ENCODE data around the gene PLEKHG4.

PLEKHG4 gene

DNA sequence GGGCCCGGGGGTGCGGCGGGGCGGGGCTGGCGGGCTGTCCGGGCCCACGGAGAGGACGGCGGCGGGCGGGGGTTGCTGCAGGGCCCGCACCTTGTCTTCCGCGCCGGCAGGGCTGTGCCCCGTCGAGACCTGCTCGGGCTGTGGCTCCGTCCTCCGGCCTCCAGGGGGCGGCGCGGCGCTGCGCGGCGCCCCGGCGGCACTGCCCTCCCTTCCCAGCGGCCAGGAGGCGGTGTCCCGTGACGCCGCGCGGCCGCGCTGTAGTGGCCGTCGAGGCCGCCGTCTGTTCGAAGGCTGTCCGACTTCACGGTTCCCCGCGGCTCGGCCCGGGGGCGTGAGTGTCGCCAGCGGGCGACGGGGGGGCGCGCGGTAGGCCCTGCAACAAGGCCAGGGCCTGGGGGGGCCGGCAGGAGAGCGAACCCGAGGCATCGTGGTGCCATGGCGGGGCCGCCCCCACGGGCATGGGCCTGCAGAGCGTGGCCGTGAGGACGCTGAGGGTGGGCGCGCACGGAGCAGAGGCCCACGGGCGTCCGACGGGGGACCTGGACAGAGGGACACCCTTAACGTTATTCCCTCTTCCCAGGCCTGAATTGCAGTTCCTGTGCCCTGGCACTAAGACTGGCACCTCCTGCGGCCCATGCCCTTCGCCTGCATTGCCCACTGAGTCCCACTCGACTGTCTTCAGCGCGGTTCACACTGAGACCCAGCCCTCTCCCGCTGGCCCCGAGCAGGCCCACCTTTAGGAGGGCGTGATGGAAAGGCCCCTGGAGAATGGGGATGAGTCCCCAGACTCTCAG, at the start of gene PLEKHG4:
PLEKHG4 (plus strand) TSS at position 237 of the 794 bp plus-strand sequence; CDS start at position 750, 513 bp downstream.
- DNase-seq: peak; percentile 88

DNA sequence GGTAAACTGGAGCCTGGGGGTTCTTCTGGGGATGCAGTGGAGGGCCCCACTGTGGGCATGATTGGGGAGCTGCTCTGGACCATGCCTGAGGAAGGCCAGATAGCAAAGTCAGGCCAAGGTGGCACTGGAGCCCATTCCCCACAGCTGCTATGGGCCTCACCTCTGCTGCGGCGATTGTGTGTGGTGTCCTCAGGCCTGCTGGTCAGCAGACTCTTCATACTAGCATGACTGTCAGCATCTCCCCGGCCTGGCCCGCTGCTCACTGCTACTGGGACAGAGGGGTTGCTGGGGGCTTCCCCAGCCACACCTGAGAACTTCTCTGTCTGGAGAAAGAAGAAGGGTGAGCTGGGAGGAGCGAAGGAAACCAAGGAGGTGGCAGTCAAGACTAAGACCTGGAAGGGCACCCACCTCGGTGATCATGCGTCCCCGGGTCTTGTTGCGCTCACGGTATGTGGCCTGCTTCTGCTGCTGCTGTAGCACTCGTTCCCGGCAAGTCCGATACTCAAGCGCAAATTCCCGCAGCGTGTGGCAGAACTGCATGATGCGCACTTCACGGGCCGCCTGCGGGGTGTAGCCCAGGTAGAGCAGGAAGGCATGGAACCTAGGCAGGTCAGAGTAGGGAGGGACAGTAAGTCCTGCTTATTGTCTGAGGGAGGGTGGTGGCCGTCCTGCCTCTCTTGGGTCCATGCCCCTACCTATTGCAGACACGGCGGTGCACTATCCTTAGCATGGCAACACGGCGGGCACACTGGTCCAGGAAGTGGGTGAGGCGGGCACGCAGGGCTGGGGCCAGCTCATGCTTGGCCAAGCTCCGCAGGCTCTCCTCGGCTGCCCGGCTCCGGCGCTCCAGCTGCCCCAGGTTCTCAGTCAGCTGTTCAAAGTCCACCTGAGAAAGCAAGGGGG, 49.2 kb upstream of the PLEKHG4 start:
- DNase-seq: no peak

DNA sequence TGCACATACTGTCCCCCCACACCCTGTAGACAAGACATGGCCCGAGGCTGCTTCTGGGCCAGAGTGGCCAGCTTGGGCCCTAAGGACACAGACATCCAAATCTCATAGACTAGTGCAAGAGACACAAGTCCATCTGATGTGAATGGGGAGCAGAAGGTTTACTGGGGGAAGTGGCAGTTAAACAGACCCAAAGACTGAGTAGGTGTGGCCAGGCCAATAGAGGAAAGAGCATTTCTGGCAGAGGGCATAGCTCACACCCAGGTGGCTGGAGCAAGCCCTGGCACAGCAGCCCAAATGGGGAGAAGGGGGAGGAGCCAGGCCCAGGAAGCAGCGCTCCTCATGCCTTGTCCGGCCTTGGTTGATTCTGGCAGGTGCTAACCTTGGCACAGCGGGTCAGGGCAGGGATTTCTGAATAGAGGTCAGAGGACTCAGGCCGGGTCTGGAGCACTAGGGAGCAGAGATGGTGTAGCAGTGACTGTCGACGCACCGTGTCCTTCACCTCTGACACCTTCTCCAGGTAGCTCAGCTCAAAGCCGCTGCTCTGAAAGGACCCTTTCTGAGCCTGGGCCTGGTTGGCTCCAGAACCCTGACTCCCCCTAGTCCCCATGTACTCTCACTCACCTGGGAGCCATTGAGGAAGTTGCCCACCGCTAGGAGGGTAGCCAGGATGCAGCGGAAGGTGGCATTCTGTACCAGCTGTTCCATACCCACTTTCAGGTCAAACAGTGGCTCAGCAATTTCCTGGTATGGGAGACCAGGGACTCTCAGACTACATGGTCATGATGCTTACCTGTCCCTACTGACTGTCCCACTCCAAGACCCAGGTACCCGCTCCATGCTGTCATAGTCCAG, 48.3 kb upstream of the PLEKHG4 start:
- no peak for DNase-seq

- DNase-seq: no peak
These were observed 45.7 kb upstream of the PLEKHG4 start for GRCh38 chr16:67233596-67233995.

GRCh38 chr16:67234180-67234597, 45.1 kb upstream of the PLEKHG4 start:
- DNase-seq: no peak

DNA sequence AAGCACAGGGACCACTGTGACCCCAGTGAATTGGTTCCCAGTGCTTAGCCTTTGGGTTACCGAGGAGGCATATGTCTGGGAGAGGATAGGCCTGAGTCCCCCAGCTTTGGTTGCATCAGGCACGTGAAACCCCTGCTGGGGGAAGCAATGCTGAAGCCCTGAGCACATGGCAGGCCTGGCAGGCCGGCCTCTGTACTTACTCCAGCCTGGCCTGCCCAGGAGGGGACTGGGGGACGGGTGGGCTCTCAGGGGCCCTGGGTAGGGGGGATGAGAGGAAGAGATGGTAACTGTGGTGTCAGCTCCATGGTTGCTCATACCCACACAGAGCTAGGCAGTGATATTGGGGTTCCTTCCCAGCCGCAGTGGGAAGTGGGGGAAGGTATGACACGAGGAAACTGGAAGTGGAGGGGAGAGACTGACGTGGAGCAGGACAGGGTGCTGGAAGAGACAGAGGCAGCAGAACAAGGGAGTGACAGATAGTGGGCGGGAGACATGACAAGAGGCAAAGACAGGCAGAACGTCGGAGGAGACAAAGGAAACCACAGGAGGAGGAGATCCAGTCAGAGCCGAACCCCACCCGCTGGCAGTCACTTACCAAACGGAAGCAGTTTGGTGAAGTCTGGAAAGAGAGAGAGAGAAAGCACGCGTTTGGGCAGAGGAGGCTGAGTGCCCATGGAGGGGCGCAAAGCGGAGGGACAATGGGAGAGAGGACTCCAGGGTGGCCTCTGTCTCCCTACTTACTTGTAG, 43.3 kb upstream of the PLEKHG4 start:
- DNase-seq: peak; percentile 78

DNA sequence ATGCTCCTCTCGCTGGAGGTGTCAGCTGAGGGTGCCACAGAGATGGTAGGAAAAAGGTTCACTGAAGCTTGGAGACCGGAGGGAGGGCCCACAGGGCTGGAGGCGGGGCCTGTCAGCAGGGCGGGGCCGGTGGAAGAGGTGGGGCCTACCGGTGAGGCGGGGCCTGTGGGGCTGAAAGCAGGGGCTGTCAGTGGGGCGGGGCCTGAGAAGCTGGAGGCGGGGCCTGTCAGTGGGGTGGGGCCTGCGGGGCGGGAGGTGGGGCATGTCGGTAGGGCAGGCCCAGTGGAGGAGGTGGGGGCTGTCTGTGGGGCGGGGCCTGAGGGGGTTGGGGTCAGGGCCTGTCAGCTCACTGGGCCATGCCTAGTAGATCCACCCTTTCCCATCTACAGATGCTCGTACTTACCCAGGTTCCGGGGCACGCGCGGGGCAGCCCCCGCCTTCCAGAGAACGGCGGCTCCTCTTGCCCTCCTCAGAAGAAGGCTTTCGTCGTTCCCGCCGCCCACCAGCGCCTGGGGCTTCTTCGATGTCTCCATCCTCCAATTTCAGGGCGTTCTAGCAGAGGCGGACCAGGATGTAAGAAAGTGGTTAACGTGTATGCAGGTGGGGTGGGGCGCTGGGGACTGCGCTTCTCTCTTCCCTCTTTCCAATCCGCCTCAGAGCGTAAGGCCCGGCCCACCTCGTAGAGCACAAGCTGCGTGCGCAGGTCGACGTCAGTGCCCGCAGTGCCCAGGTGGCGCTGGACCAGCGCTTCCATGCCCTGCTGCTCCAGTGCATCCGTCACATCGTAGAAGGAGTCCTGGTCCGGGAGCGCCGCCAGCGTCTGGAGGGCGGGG, 42.6 kb upstream of the PLEKHG4 start:
- DNase-seq: peak; percentile 86

- no peak for DNase-seq
These were observed 41.7 kb upstream of the PLEKHG4 start for GRCh38 chr16:67237396-67238277.

- no peak for DNase-seq
These were observed 41.1 kb upstream of the PLEKHG4 start for GRCh38 chr16:67238278-67238575.

GRCh38 chr16:67238806-67239470, 40.4 kb upstream of the PLEKHG4 start:
- no peak for DNase-seq

DNA sequence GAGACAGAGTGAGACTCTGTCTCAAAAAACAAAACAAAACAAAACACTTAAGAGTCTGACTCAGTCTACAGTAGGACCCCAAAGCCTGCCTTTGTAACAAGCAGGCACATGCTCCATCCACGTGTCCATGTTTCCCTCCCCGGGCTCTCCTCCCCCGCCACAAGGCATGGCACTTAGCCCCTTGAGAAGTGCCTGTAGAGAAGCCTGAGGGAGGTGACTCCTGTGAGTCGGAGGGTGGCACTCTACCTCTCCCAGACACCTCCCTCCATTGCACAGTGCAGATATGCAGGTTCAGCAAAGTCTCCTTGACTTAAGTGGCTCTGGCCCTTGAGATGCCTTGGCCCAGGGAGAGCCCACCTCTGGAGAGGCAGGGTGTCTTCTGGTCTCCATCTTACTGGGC, 38.8 kb upstream of the PLEKHG4 start:
- DNase-seq: no peak

DNA sequence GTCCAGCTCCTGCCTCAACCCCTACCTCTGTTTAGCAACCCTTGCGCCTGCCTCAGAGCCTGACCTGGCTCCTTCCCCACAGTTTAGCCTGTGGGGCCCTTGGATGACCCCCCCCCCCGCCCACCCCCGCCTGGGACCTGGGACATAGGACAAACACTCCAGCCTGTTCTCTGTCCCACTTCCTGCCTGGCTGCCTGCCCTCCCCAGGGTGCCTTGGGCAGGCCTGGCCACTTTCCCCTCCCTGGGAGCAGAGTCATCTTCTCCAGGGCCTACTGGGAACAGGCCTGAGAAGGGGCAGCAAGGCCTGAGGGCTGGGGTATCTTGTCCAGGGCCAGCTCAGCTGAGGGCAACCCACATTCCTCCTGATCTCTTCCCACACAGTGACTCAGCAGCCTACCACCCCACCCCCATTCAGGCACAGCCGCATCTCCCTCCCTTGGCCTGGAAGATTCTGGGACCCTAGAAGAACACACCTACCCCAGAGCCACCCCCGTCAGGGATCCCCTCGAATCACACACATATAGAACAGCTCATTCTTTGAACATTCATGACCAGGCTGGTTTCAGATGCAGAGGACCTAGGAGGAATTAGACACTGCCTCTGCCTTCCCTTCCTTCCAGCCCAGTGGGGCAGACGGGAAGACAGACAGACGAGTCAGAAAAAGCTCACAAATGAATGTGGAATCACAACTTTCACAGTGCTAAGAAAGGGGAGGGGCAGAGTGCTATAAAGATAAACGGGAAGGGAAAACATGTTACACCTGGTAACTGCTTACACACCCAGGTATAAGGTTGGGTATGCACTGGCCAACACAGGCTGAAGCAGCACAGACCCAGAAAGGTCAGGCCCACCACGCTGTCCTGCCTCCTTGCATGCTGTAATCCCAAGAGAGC, 38.1 kb upstream of the PLEKHG4 start:
- DNase-seq: no peak

DNA sequence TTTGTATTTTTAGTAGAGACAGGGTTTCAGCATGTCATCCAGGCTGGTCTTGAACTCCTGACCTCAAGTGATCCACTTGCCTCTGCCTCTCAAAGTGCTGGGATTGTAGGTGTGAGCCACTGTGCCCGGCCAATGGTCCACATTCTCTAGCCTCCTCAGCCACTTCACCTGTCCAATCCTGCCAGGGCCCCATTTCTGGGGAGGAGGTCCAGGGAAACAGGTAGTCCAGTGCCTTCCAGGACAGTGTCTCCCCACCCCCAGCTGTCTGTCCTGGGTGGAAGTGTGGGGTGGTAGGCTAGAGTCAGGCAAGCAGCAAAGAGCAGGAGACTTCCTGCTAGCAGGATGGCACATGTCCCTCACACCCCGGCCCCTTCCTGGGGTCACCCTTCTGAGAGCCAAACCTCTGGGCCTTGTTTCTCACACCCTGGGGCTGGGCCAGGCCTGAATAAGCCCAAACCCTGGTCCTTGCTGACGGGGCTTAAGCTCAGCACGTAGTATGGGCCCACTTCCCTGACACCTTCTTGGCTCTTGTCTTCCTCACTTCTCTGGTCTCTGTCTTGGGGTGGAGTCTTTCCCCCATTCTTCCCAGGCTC, 37.1 kb upstream of the PLEKHG4 start:
- DNase-seq: no peak

GRCh38 chr16:67243481-67243880, 35.9 kb upstream of the PLEKHG4 start:
- DNase-seq: no peak

- peak; percentile 86 for DNase-seq
These were observed 34.7 kb upstream of the PLEKHG4 start for GRCh38 chr16:67244387-67245185.

DNA sequence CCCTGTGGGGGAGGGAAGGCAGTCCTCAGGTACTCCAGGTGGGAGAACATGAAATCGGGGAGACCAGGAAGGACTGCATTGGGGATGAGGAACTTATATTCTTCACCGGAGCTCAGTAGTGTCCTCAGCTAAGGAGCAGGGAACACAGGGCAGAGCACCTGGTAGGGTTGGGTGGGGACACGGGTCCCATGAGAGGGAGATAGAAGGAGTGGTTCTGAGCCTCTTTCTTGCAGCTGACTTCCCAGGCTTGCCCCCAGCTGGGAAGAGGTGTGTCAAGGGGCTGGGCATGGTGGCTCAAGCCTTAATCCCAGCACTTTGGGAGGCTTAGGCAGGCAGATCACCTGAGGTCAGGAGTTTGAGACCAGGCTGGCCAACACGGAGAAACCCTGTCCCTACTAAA, 34.1 kb upstream of the PLEKHG4 start:
- DNase-seq: no peak

- no peak for DNase-seq
These were observed 33.7 kb upstream of the PLEKHG4 start for GRCh38 chr16:67245674-67246080.
